ENCODE data around the gene SPDYE3.
"Not testable (repeated sequence)": the region's sequence is repeated elsewhere in the genome, so short reads cannot be mapped to it uniquely, and the experiment has no call there.

The SPDYE3 gene

GRCh38 chr7:100282069-100282608 is 25.4 kb upstream of the SPDYE3 start:
- not testable (repeated sequence) for H3K4me3 ChIP-seq (ENCODE audit: low read length, poor library complexity, severe bottlenecking); H3K4me2 ChIP-seq (ENCODE audit: low read depth, low read length, poor library complexity, severe bottlenecking); H4K20me1 ChIP-seq (ENCODE audit: insufficient read depth, low read length, poor library complexity, severe bottlenecking); H3K36me3 ChIP-seq (ENCODE audit: insufficient read depth, low read length); H3K9me2 ChIP-seq (replicated peaks; ENCODE audit: low read depth, low read length); H2AFZ ChIP-seq (ENCODE audit: low read length); H3K79me2 ChIP-seq (ENCODE audit: insufficient read depth, low read length); H3K9me3 ChIP-seq (ENCODE audit: insufficient read depth, low read depth, low read length); H3K4me1 ChIP-seq (ENCODE audit: insufficient read depth, low read length, poor library complexity, severe bottlenecking); H3F3A ChIP-seq (ENCODE audit: low read depth); H3K9ac ChIP-seq (ENCODE audit: low read depth, low read length, poor library complexity, severe bottlenecking); H3K27me3 ChIP-seq (ENCODE audit: insufficient read depth, low read length, poor library complexity, severe bottlenecking)

GRCh38 chr7:100283147-100283546 is 24.4 kb upstream of the SPDYE3 start:
- not testable (repeated sequence) for H2AFZ ChIP-seq (ENCODE audit: low read length); H3F3A ChIP-seq (ENCODE audit: low read depth); H3K4me1 ChIP-seq (ENCODE audit: insufficient read depth, low read length, poor library complexity, severe bottlenecking); H3K4me2 ChIP-seq (ENCODE audit: low read depth, low read length, poor library complexity, severe bottlenecking); H3K4me3 ChIP-seq (ENCODE audit: low read length, poor library complexity, severe bottlenecking); H3K79me2 ChIP-seq (ENCODE audit: insufficient read depth, low read length); H4K20me1 ChIP-seq (ENCODE audit: insufficient read depth, low read length, poor library complexity, severe bottlenecking); H3K27me3 ChIP-seq (ENCODE audit: insufficient read depth, low read length, poor library complexity, severe bottlenecking); H3K9me3 ChIP-seq (ENCODE audit: insufficient read depth, low read depth, low read length); H3K9ac ChIP-seq (ENCODE audit: low read depth, low read length, poor library complexity, severe bottlenecking); H3K9me2 ChIP-seq (replicated peaks; ENCODE audit: low read depth, low read length); H3K36me3 ChIP-seq (ENCODE audit: insufficient read depth, low read length)

- not testable (repeated sequence) for H3F3A ChIP-seq (ENCODE audit: low read depth); H4K20me1 ChIP-seq (ENCODE audit: insufficient read depth, low read length, poor library complexity, severe bottlenecking); H3K4me1 ChIP-seq (ENCODE audit: insufficient read depth, low read length, poor library complexity, severe bottlenecking); H3K4me3 ChIP-seq (ENCODE audit: low read length, poor library complexity, severe bottlenecking); H3K36me3 ChIP-seq (ENCODE audit: insufficient read depth, low read length); H3K9me3 ChIP-seq (ENCODE audit: insufficient read depth, low read depth, low read length); H3K9ac ChIP-seq (ENCODE audit: low read depth, low read length, poor library complexity, severe bottlenecking); H3K9me2 ChIP-seq (replicated peaks; ENCODE audit: low read depth, low read length); H3K4me2 ChIP-seq (ENCODE audit: low read depth, low read length, poor library complexity, severe bottlenecking); H3K27me3 ChIP-seq (ENCODE audit: insufficient read depth, low read length, poor library complexity, severe bottlenecking); H3K79me2 ChIP-seq (ENCODE audit: insufficient read depth, low read length); H2AFZ ChIP-seq (ENCODE audit: low read length)
Observed at GRCh38 chr7:100287191-100287969, 20.1 kb upstream of the SPDYE3 start.

- H3K79me2 ChIP-seq (ENCODE audit: insufficient read depth, low read length): not testable (repeated sequence)
Observed at GRCh38 chr7:100288258-100288657, 19.2 kb upstream of the SPDYE3 start.

GRCh38 chr7:100292162-100292561 is 15.3 kb upstream of the SPDYE3 start:
- H3K27me3 ChIP-seq (ENCODE audit: insufficient read depth, low read length, poor library complexity, severe bottlenecking); H3K9me3 ChIP-seq (ENCODE audit: insufficient read depth, low read depth, low read length); H3K4me1 ChIP-seq (ENCODE audit: insufficient read depth, low read length, poor library complexity, severe bottlenecking); H3K9ac ChIP-seq (ENCODE audit: low read depth, low read length, poor library complexity, severe bottlenecking); H3K36me3 ChIP-seq (ENCODE audit: insufficient read depth, low read length); H3K79me2 ChIP-seq (ENCODE audit: insufficient read depth, low read length); H3K4me3 ChIP-seq (ENCODE audit: low read length, poor library complexity, severe bottlenecking); H3K4me2 ChIP-seq (ENCODE audit: low read depth, low read length, poor library complexity, severe bottlenecking); H2AFZ ChIP-seq (ENCODE audit: low read length); H4K20me1 ChIP-seq (ENCODE audit: insufficient read depth, low read length, poor library complexity, severe bottlenecking); H3K9me2 ChIP-seq (replicated peaks; ENCODE audit: low read depth, low read length); H3F3A ChIP-seq (ENCODE audit: low read depth): not testable (repeated sequence)

More at GRCh38 chr7:100288258-100288657, 19.2 kb upstream of the SPDYE3 start:
- H3K27me3 ChIP-seq (ENCODE audit: insufficient read depth, low read length, poor library complexity, severe bottlenecking); H3K9me2 ChIP-seq (replicated peaks; ENCODE audit: low read depth, low read length); H4K20me1 ChIP-seq (ENCODE audit: insufficient read depth, low read length, poor library complexity, severe bottlenecking); H3K9ac ChIP-seq (ENCODE audit: low read depth, low read length, poor library complexity, severe bottlenecking); H3K36me3 ChIP-seq (ENCODE audit: insufficient read depth, low read length); H2AFZ ChIP-seq (ENCODE audit: low read length); H3K9me3 ChIP-seq (ENCODE audit: insufficient read depth, low read depth, low read length); H3K4me2 ChIP-seq (ENCODE audit: low read depth, low read length, poor library complexity, severe bottlenecking); H3K4me1 ChIP-seq (ENCODE audit: insufficient read depth, low read length, poor library complexity, severe bottlenecking); H3K4me3 ChIP-seq (ENCODE audit: low read length, poor library complexity, severe bottlenecking); H3F3A ChIP-seq (ENCODE audit: low read depth): not testable (repeated sequence)

- H3K4me3 ChIP-seq (ENCODE audit: low read length, poor library complexity, severe bottlenecking); H3F3A ChIP-seq (ENCODE audit: low read depth); H3K79me2 ChIP-seq (ENCODE audit: insufficient read depth, low read length); H3K36me3 ChIP-seq (ENCODE audit: insufficient read depth, low read length); H2AFZ ChIP-seq (ENCODE audit: low read length); H3K4me1 ChIP-seq (ENCODE audit: insufficient read depth, low read length, poor library complexity, severe bottlenecking); H3K4me2 ChIP-seq (ENCODE audit: low read depth, low read length, poor library complexity, severe bottlenecking); H3K27me3 ChIP-seq (ENCODE audit: insufficient read depth, low read length, poor library complexity, severe bottlenecking); H3K9me2 ChIP-seq (replicated peaks; ENCODE audit: low read depth, low read length); H3K9ac ChIP-seq (ENCODE audit: low read depth, low read length, poor library complexity, severe bottlenecking); H4K20me1 ChIP-seq (ENCODE audit: insufficient read depth, low read length, poor library complexity, severe bottlenecking); H3K9me3 ChIP-seq (ENCODE audit: insufficient read depth, low read depth, low read length): not testable (repeated sequence)
Observed at GRCh38 chr7:100295269-100295668, 12.2 kb upstream of the SPDYE3 start.

- not testable (repeated sequence) for H2AFZ ChIP-seq (ENCODE audit: low read length); H3K4me3 ChIP-seq (ENCODE audit: low read length, poor library complexity, severe bottlenecking); H3K36me3 ChIP-seq (ENCODE audit: insufficient read depth, low read length); H3K79me2 ChIP-seq (ENCODE audit: insufficient read depth, low read length); H3K4me2 ChIP-seq (ENCODE audit: low read depth, low read length, poor library complexity, severe bottlenecking); H4K20me1 ChIP-seq (ENCODE audit: insufficient read depth, low read length, poor library complexity, severe bottlenecking); H3K4me1 ChIP-seq (ENCODE audit: insufficient read depth, low read length, poor library complexity, severe bottlenecking); H3F3A ChIP-seq (ENCODE audit: low read depth); H3K9me2 ChIP-seq (replicated peaks; ENCODE audit: low read depth, low read length); H3K27me3 ChIP-seq (ENCODE audit: insufficient read depth, low read length, poor library complexity, severe bottlenecking); H3K9ac ChIP-seq (ENCODE audit: low read depth, low read length, poor library complexity, severe bottlenecking); H3K9me3 ChIP-seq (ENCODE audit: insufficient read depth, low read depth, low read length)
Observed at GRCh38 chr7:100297852-100298631, 9.5 kb upstream of the SPDYE3 start.
